ENCODE measurements around the gene DHRS7C.

Gene DHRS7C

GRCh38 chr17:9830711-9831110, 39.3 kb upstream of the DHRS7C start:
- no peak overlapping the region for H2BK5ac ChIP-seq (ENCODE audit: low read depth, low read length, poor library complexity)
- H3K4ac ChIP-seq (ENCODE audit: low read depth, low read length) = no peak overlapping the region
- peaks cover 0 to 10% of the 10 kb centered on the region in 2 experiments for H3K4me1 ChIP-seq (ENCODE audit: control insufficient read depth in 1 of 2, insufficient read depth in 2 of 2, low read length in 2 of 2)
- no peak overlapping the region for H3K27ac ChIP-seq (ENCODE audit: low read depth, low read length)
- peaks cover 2% of the 10 kb centered on the region for H3K9me3 ChIP-seq (ENCODE audit: insufficient read depth, low read depth, low read length)
- H3K4me2 ChIP-seq (ENCODE audit: low read length) = no peak overlapping the region
- no peaks in the 10 kb centered on the region for H3K79me2 ChIP-seq (ENCODE audit: control insufficient read depth, insufficient read depth, low read length, poor library complexity)
- H4K91ac ChIP-seq (ENCODE audit: low read depth, low read length) = no peak overlapping the region
- DNase-seq = no peak
- no peak overlapping the region for H3K14ac ChIP-seq (ENCODE audit: low read length)
- no peak overlapping the region for H3K4me3 ChIP-seq (ENCODE audit: low read depth, low read length)
- H2AK5ac ChIP-seq (ENCODE audit: low read length) = no peak overlapping the region
- no peak overlapping the region for H3K9ac ChIP-seq (ENCODE audit: low read length)
- WGBS (ENCODE audit: extremely low coverage, insufficient coverage, insufficient read length) = no CpG with 5 or more reads among the region's 2 CpGs
- no peak overlapping the region for H3K18ac ChIP-seq (ENCODE audit: low read length)
- peaks cover 3% of the 10 kb centered on the region for H3K79me1 ChIP-seq (ENCODE audit: low read length)
- H3K27me3 ChIP-seq (ENCODE audit: insufficient read depth, low read length) = no peaks in the 10 kb centered on the region
- no peak overlapping the region for H2BK120ac ChIP-seq (ENCODE audit: insufficient read depth, low read length, poor library complexity)
- H3K36me3 ChIP-seq (ENCODE audit: control insufficient read depth in 1 of 2, insufficient read depth in 2 of 2, low read length in 2 of 2) = no peaks in the 10 kb centered on the region
- no peak overlapping the region for H4K12ac ChIP-seq (ENCODE audit: low read depth, low read length)
- H4K8ac ChIP-seq (ENCODE audit: low read depth, low read length) = no peak overlapping the region
- no peak overlapping the region for H2AFZ ChIP-seq (ENCODE audit: insufficient read depth, low read length, poor library complexity)
- no peak overlapping the region for H2BK12ac ChIP-seq (ENCODE audit: low read length)
- no peak overlapping the region for H3K23ac ChIP-seq (ENCODE audit: low read length)

- Histone ChIP-seq H3K4me1 (ENCODE audit: control insufficient read depth in 1 of 2, insufficient read depth in 2 of 2, low read length in 2 of 2) (peaks cover 0 to 10% of the 10 kb centered on the region in 2 experiments), H3K4ac (ENCODE audit: low read depth, low read length) (no peak overlapping the region), H2AK5ac (ENCODE audit: low read length) (no peak overlapping the region), H3K9me3 (ENCODE audit: insufficient read depth, low read depth, low read length) (no peaks in the 10 kb centered on the region), H3K79me2 (ENCODE audit: control insufficient read depth, insufficient read depth, low read length, poor library complexity) (no peaks in the 10 kb centered on the region), H2BK120ac (ENCODE audit: insufficient read depth, low read length, poor library complexity) (no peak overlapping the region), H2BK5ac (ENCODE audit: low read depth, low read length, poor library complexity) (no peak overlapping the region), H3K23ac (ENCODE audit: low read length) (no peak overlapping the region), H3K79me1 (ENCODE audit: low read length) (no peaks in the 10 kb centered on the region), H3K36me3 (ENCODE audit: control insufficient read depth in 1 of 2, insufficient read depth in 2 of 2, low read length in 2 of 2) (no peaks in the 10 kb centered on the region), H4K8ac (ENCODE audit: low read depth, low read length) (no peak overlapping the region), H2AFZ (ENCODE audit: insufficient read depth, low read length, poor library complexity) (no peak overlapping the region), H3K4me3 (ENCODE audit: low read depth, low read length) (no peak overlapping the region), H4K91ac (ENCODE audit: low read depth, low read length) (no peak overlapping the region), H3K14ac (ENCODE audit: low read length) (no peak overlapping the region), H3K27me3 (ENCODE audit: insufficient read depth, low read length) (no peaks in the 10 kb centered on the region), H3K9ac (ENCODE audit: low read length) (no peak overlapping the region), H3K18ac (ENCODE audit: low read length) (no peak overlapping the region), H2BK12ac (ENCODE audit: low read length) (no peak overlapping the region), H4K12ac (ENCODE audit: low read depth, low read length) (no peak overlapping the region), H3K27ac (ENCODE audit: low read depth, low read length) (no peak overlapping the region), H3K4me2 (ENCODE audit: low read length) (no peak overlapping the region)
- WGBS (ENCODE audit: extremely low coverage, insufficient coverage, insufficient read length) = no CpG with 5 or more reads among the region's 2 CpGs
- DNase-seq = no peak
These were observed 38.0 kb upstream of the DHRS7C start for GRCh38 chr17:9829343-9829742.

GRCh38 chr17:9828296-9829295, 37.2 kb upstream of the DHRS7C start:
- no CpG with 5 or more reads among the region's 13 CpGs for WGBS (ENCODE audit: extremely low coverage, insufficient coverage, insufficient read length)
- Histone ChIP-seq H4K91ac (ENCODE audit: low read depth, low read length) (no peak overlapping the region), H2AK5ac (ENCODE audit: low read length) (no peak overlapping the region), H2AFZ (ENCODE audit: insufficient read depth, low read length, poor library complexity) (no peak overlapping the region), H3K18ac (ENCODE audit: low read length) (no peak overlapping the region), H3K79me2 (ENCODE audit: control insufficient read depth, insufficient read depth, low read length, poor library complexity) (no peaks in the 10 kb centered on the region), H2BK120ac (ENCODE audit: insufficient read depth, low read length, poor library complexity) (no peak overlapping the region), H3K4me3 (ENCODE audit: low read depth, low read length) (no peak overlapping the region), H3K79me1 (ENCODE audit: low read length) (no peaks in the 10 kb centered on the region), H3K27ac (ENCODE audit: low read depth, low read length) (no peak overlapping the region), H3K4ac (ENCODE audit: low read depth, low read length) (no peak overlapping the region), H3K9ac (ENCODE audit: low read length) (no peak overlapping the region), H4K8ac (ENCODE audit: low read depth, low read length) (no peak overlapping the region), H3K23ac (ENCODE audit: low read length) (no peak overlapping the region), H3K14ac (ENCODE audit: low read length) (no peak overlapping the region), H3K4me2 (ENCODE audit: low read length) (peak overlapping the region; percentile 24), H3K36me3 (ENCODE audit: control insufficient read depth in 1 of 2, insufficient read depth in 2 of 2, low read length in 2 of 2) (no peaks in the 10 kb centered on the region), H4K12ac (ENCODE audit: low read depth, low read length) (no peak overlapping the region), H3K27me3 (ENCODE audit: insufficient read depth, low read length) (no peaks in the 10 kb centered on the region), H3K4me1 (ENCODE audit: control insufficient read depth in 1 of 2, insufficient read depth in 2 of 2, low read length in 2 of 2) (peaks cover 0 to 10% of the 10 kb centered on the region in 2 experiments), H2BK12ac (ENCODE audit: low read length) (no peak overlapping the region), H2BK5ac (ENCODE audit: low read depth, low read length, poor library complexity) (no peak overlapping the region), H3K9me3 (ENCODE audit: insufficient read depth, low read depth, low read length) (no peaks in the 10 kb centered on the region)
- DNase-seq = no peak

- no peak for DNase-seq
- H3K23ac ChIP-seq (ENCODE audit: low read length) = no peak within 1 kb of the TSS
These were observed 34.3 kb upstream of the DHRS7C start, which contains the start of gene GLP2R for GRCh38 chr17:9825641-9826150. TSS of gene GLP2R (plus strand) at chr17:9825924. CDS start at chr17:9826064, 140 bp downstream.

More at GRCh38 chr17:9825641-9826150, 34.3 kb upstream of the DHRS7C start, which contains the start of gene GLP2R:
- Histone ChIP-seq H3K79me2 (ENCODE audit: control insufficient read depth, insufficient read depth, low read length, poor library complexity) (no peaks in the 10 kb centered on the region), H3K27ac (ENCODE audit: low read depth, low read length) (no peak within 1 kb of the TSS), H3K4ac (ENCODE audit: low read depth, low read length) (no peak within 1 kb of the TSS), H2AFZ (ENCODE audit: insufficient read depth, low read length, poor library complexity) (no peak within 1 kb of the TSS), H2AK5ac (ENCODE audit: low read length) (no peak within 1 kb of the TSS), H3K4me3 (ENCODE audit: low read depth, low read length) (no peak within 1 kb of the TSS), H2BK12ac (ENCODE audit: low read length) (no peak within 1 kb of the TSS), H4K12ac (ENCODE audit: low read depth, low read length) (no peak within 1 kb of the TSS), H2BK5ac (ENCODE audit: low read depth, low read length, poor library complexity) (no peak within 1 kb of the TSS), H3K79me1 (ENCODE audit: low read length) (no peaks in the 10 kb centered on the region), H3K18ac (ENCODE audit: low read length) (no peak within 1 kb of the TSS), H4K91ac (ENCODE audit: low read depth, low read length) (no peak within 1 kb of the TSS), H3K36me3 (ENCODE audit: control insufficient read depth in 1 of 2, insufficient read depth in 2 of 2, low read length in 2 of 2) (no peaks in the 10 kb centered on the region), H3K9ac (ENCODE audit: low read length) (no peak within 1 kb of the TSS), H2BK120ac (ENCODE audit: insufficient read depth, low read length, poor library complexity) (no peak within 1 kb of the TSS), H3K9me3 (ENCODE audit: insufficient read depth, low read depth, low read length) (peaks cover 2% of the 10 kb centered on the region), H3K4me2 (ENCODE audit: low read length) (no peak within 1 kb of the TSS), H3K27me3 (ENCODE audit: insufficient read depth, low read length) (no peaks in the 10 kb centered on the region), H4K8ac (ENCODE audit: low read depth, low read length) (no peak within 1 kb of the TSS), H3K14ac (ENCODE audit: low read length) (no peak within 1 kb of the TSS), H3K4me1 (ENCODE audit: control insufficient read depth in 1 of 2, insufficient read depth in 2 of 2, low read length in 2 of 2) (peaks cover 0 to 10% of the 10 kb centered on the region in 2 experiments)
- no CpG with 5 or more reads among the region's 21 CpGs for WGBS (ENCODE audit: extremely low coverage, insufficient coverage, insufficient read length)

Measured in trophoblast cell (in vitro differentiated cells and primary cell).